K562 (cell line): Measurements from ENCODE around the gene TANK. TPM values are rescaled to one million over a fixed set of nuclear protein-coding genes. Genes with fewer than 3 reads are reported as not detected.

ENCODE experiments used
- ATAC-seq: fragments of 200-7000 bp; cut with Tn5 transposase; 3 replicates; pipeline ENCODE4 v1.9.1; 2020; ENCODE audit warnings: moderate library complexity
- BruUV-seq: library from RNA; stranded (reverse); fragments of 400-500 nt; replicated peaks from 2 replicates; lab custom pipeline; 2021; lab: Mats Ljungman, UMichigan
- CTCF ChIA-PET: fragments of 300-600 bp; formaldehyde crosslinking; extraction: SDS; loops from one replicate; lab custom pipeline; 2021; ENCODE audit warnings: low intra/inter-chr PET ratio; lab: Yijun Ruan, JAX
- POLR2A ChIA-PET: fragments of 300-600, 350-650 bp; sonication (Branson Sonifier 250); formaldehyde crosslinking; extraction: SDS; loops from one replicate; lab custom pipeline; 2021; ENCODE audit warnings: antibody characterized with exemption, inconsistent platforms; lab: Yijun Ruan, JAX
- DNase-seq, 4 experiments: peaks; one replicate each; pipeline versions ENCODE4 v3.0.0 to v3.0.0-alpha.2; 2011 to 2018; ENCODE audit warnings: low spot score in 3 of 4, mixed read lengths in 3 of 4; ENCODE audit errors: extremely low read depth in 1 of 4
- FAIRE-seq: peaks from 2 replicates; lab custom pipeline; 2011; peaks lifted over from hg19 to GRCh38; lab: Jason Lieb, UNC
- H2AFZ ChIP-seq: 2 replicates; pipeline ENCODE4 v1.6.0; 2011; ENCODE audit warnings: low read depth, low read length, control low read depth, inconsistent platforms
- H3K27ac ChIP-seq: fragments of 200-600 bp; 3 replicates; pipeline ENCODE4 v1.8.0; 2011; ENCODE audit warnings: low read depth, mild to moderate bottlenecking, control low read depth, inconsistent platforms, low read length, moderate library complexity, mixed read lengths; ENCODE audit errors: extremely low read depth
- H3K27me3 ChIP-seq, 2 experiments: fragments of 300-600 bp in 1 of 2; 2 replicates in 1 of 2; 3 replicates in 1 of 2; pipeline versions ENCODE4 v1.6.0 to v1.8.0; 2011; ENCODE audit warnings: inconsistent platforms in 2 of 2, low read length in 2 of 2, mild to moderate bottlenecking in 1 of 2, mixed read lengths in 1 of 2, moderate library complexity in 1 of 2; ENCODE audit not compliant: control insufficient read depth in 2 of 2, insufficient read depth in 2 of 2
- H3K36me3 ChIP-seq: fragments of 300-600 bp; 3 replicates; pipeline ENCODE4 v1.8.0; 2011; ENCODE audit warnings: mild to moderate bottlenecking, low read length, inconsistent platforms; ENCODE audit not compliant: control insufficient read depth, insufficient read depth
- H3K4me1 ChIP-seq, 2 experiments: fragments of 200-600 bp in 1 of 2; replicated peaks in 1 of 2; 2 replicates in 1 of 2; 3 replicates in 1 of 2; pipeline versions ENCODE4 v1.5.1 to v1.8.0; 2011; ENCODE audit warnings: inconsistent platforms in 2 of 2, low read length in 2 of 2, mild to moderate bottlenecking in 1 of 2, mixed read lengths in 1 of 2, moderate library complexity in 1 of 2; ENCODE audit not compliant: control insufficient read depth in 2 of 2, insufficient read depth in 2 of 2
- H3K4me2 ChIP-seq: 2 replicates; pipeline ENCODE4 v1.6.1; 2011; ENCODE audit warnings: low read length, control low read depth, inconsistent platforms, mixed read lengths; ENCODE audit not compliant: insufficient read depth
- H3K4me3 ChIP-seq: fragments of 200-600 bp; sonication (generic), shearing (Covaris generic); 2 replicates; pipeline ENCODE4 v1.5.1; 2016; ENCODE audit warnings: control low read depth, inconsistent platforms
- H3K79me2 ChIP-seq: fragments of 200-600 bp; 3 replicates; pipeline ENCODE4 v1.8.0; 2011; ENCODE audit warnings: low read length, inconsistent platforms; ENCODE audit not compliant: control insufficient read depth, insufficient read depth
- H3K9ac ChIP-seq, 2 experiments: 2 replicates each; pipeline versions ENCODE4 v1.6.0 to v1.6.1; 2011; ENCODE audit warnings: low read depth in 2 of 2, low read length in 2 of 2, control low read depth in 1 of 2, inconsistent platforms in 1 of 2, mild to moderate bottlenecking in 1 of 2, mixed read lengths in 1 of 2; ENCODE audit not compliant: insufficient read depth in 1 of 2
- H3K9me1 ChIP-seq: one replicate; pipeline ENCODE4 v1.6.0; 2011; ENCODE audit warnings: inconsistent platforms, mild to moderate bottlenecking, low read length, moderate library complexity; ENCODE audit not compliant: control insufficient read depth, insufficient read depth
- H3K9me3 ChIP-seq: replicated peaks from 2 replicates; pipeline ENCODE4 v1.5.1; 2011; ENCODE audit warnings: low read depth, low read length, inconsistent platforms; ENCODE audit not compliant: control insufficient read depth, insufficient read depth
- H4K20me1 ChIP-seq: replicated peaks from 2 replicates; pipeline ENCODE4 v1.6.1; 2011; ENCODE audit warnings: low read length, inconsistent platforms, mixed read lengths; ENCODE audit not compliant: control insufficient read depth, insufficient read depth
- BRD9 ChIP-seq: fragments of 450-650 bp; IDR thresholded peaks from 2 replicates; pipeline ENCODE4 v1.6.1; 2018; ENCODE audit warnings: low read depth; ENCODE audit not compliant: partially characterized antibody
- DACH1 ChIP-seq: fragments of 450-650 bp; IDR thresholded peaks from 2 replicates; pipeline ENCODE4 v1.6.1; 2018; ENCODE audit not compliant: partially characterized antibody
- NCOA2 ChIP-seq, 2 experiments: fragments of 450-650 bp; IDR thresholded peaks; 2 replicates each; pipeline ENCODE4 v1.6.1; 2018; ENCODE audit warnings: mild to moderate bottlenecking in 2 of 2, moderate library complexity in 1 of 2; ENCODE audit not compliant: partially characterized antibody in 2 of 2
- PHF20 ChIP-seq: fragments of 450-650 bp; IDR thresholded peaks from 2 replicates; pipeline ENCODE4 v1.6.1; 2018; ENCODE audit not compliant: partially characterized antibody
- POLR2B ChIP-seq: fragments of 450-650 bp; IDR thresholded peaks from 2 replicates; pipeline ENCODE4 v1.6.1; 2018; ENCODE audit warnings: low read depth; ENCODE audit not compliant: partially characterized antibody
- RBM34 ChIP-seq: fragments of 200-400 bp; formaldehyde crosslinking; IDR thresholded peaks from 2 replicates; pipeline ENCODE4 v1.6.1; 2018; ENCODE audit warnings: low read length, borderline replicate concordance; ENCODE audit not compliant: insufficient read depth
- TEAD2 ChIP-seq: fragments of 450-650 bp; IDR thresholded peaks from 2 replicates; pipeline ENCODE4 v1.6.1; 2016; ENCODE audit warnings: missing genetic modification characterization, control low read depth, missing compliant biosample characterization
- ZNF121 ChIP-seq: sonication (generic); formaldehyde crosslinking; conservative IDR thresholded peaks from 2 replicates; pipeline ENCODE4 v1.8.0; 2022; ENCODE audit warnings: missing genetic modification reagents
- ZNF589 ChIP-seq: fragments of 200-800 bp; sonication (Bioruptor generic); IDR thresholded peaks from 2 replicates; pipeline ENCODE4 v1.6.1; 2016; ENCODE audit warnings: low read depth, missing genetic modification characterization, missing compliant biosample characterization
- ZNF644 ChIP-seq: fragments of 200-800 bp; sonication (Bioruptor generic); IDR thresholded peaks from 2 replicates; pipeline ENCODE4 v1.6.1; 2016; ENCODE audit warnings: low read depth, missing genetic modification characterization, missing compliant biosample characterization
- in situ Hi-C: fragments of 300-500 bp; cut with MboI; formaldehyde crosslinking; loops from 4 replicates; pipeline ENCODE4 v1.15.0; 2018; ENCODE audit warnings: inconsistent platforms, mixed read lengths
- intact Hi-C: fragments of 100-400 bp; cut with micrococcal nuclease; formaldehyde crosslinking; loops from 2 replicates; pipeline ENCODE4 v1.14.2; 2022
- polyA plus RNA-seq, 8 experiments: library from polyadenylated mRNA; depleted of rRNA in 4 of 8; stranded (reverse) in 5 of 8; unstranded in 3 of 8; fragments of >200 nt; fragmentation: Nextera tagmentation in 2 of 8; fragmentation: Illumina TruSeq in 1 of 8; extraction: Ambion mirVana in 2 of 8; extraction: Trizol in 1 of 8; gene quantifications; 2 replicates each; pipeline versions ENCODE4 v1.2.1 to v1.2.3, GENCODE V29; 2011 to 2014; ENCODE audit warnings: inconsistent platforms in 1 of 8, missing spikeins in 1 of 8
- total RNA-seq, 7 experiments: library from RNA; depleted of rRNA in 6 of 7; stranded (reverse); fragments of >200 nt in 6 of 7; fragmentation: Illumina TruSeq in 2 of 7; extraction: Trizol in 2 of 7; gene quantifications; 2 replicates each; pipeline versions ENCODE4 v1.2.1 to v1.2.3, GENCODE V29; 2011 to 2021; ENCODE audit warnings: low replicate concordance in 1 of 7
- TF ChIP-seq, protein P1 (sequence below): sonication (generic); formaldehyde crosslinking; IDR thresholded peaks from 2 replicates; pipeline ENCODE4 v1.8.0; 2022; ENCODE audit warnings: mild to moderate bottlenecking, missing genetic modification reagents
- TF ChIP-seq, protein P2 (sequence below): fragments of 450-650 bp; formaldehyde crosslinking; IDR thresholded peaks from 2 replicates; pipeline ENCODE4 v1.4.0; 2020; ENCODE audit warnings: mild to moderate bottlenecking, moderate library complexity
- TF ChIP-seq, protein P3 (sequence below): IDR thresholded peaks from 2 replicates; pipeline ENCODE4 v1.6.1; 2011; ENCODE audit not compliant: insufficient read length; ENCODE audit errors: extremely low read depth
- TF ChIP-seq, protein P4 (sequence below): conservative IDR thresholded peaks from 2 replicates; pipeline ENCODE4 v1.6.1; 2011; ENCODE audit warnings: low read depth, mild to moderate bottlenecking, low read length; ENCODE audit not compliant: control insufficient read depth

TANK gene
- total and polyA plus RNA-seq, 9 of the 15 experiments (the other 6 are each of a cell fraction or from before 2014, with no cell fraction given) = 43.0 to 91.5 (median 54.4) TPM

DNA sequence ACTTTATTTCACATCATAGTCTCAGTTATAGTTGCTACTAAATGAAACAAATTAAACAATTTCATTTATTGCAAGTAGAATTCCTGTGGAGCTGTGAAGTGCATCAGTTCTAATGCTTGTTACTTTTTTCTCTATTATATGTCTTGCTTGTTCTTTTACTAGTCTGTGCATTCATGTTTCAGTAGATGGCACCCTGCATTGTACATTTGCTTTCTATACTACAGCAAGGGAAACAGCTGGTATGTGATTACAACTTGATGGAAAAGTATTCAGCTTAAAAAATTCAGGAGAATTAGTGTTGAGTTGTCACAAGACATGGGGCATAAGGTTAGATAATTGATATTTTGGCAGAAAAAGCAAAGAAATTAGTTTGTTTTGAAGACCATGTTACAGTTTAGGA lies 72.3 kb downstream of the TANK start:
- Histone ChIP-seq H3K27me3 (no peaks in the 10 kb centered on the region), H3K9ac (no peak overlapping the region), H3K9me3 (peaks cover 1% of the 10 kb centered on the region; the same call in 1 of the 2 replicates), H3K9me1 (no peaks in the 10 kb centered on the region), H3K4me3 (no peak overlapping the region), H2AFZ (no peak overlapping the region), H3K79me2 (no peaks in the 10 kb centered on the region), H3K4me2 (no peak overlapping the region), H3K36me3 (peaks cover 62% of the 10 kb centered on the region; the same call in 2 of the 3 replicates), H3K4me1 (no peaks in the 10 kb centered on the region; a peak in 1 of 5 replicates), H4K20me1 (no peaks in the 10 kb centered on the region), H3K27ac (no peak overlapping the region)
- TF ChIP-seq POLR2B = no peak
- TF ChIP-seq, protein P1, sequence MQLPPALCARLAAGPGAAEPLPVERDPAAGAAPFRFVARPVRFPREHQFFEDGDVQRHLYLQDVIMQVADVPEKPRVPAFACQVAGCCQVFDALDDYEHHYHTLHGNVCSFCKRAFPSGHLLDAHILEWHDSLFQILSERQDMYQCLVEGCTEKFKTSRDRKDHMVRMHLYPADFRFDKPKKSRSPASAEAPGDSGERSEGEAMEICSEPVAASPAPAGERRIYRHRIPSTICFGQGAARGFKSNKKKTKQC (CRISPR knock-in tag) = no peak
- TF ChIP-seq RBM34 = no peak
- no peak for TF ChIP-seq TEAD2 (tag)
- no peak for TF ChIP-seq NCOA2 (IDR thresholded peaks at IDR 0.05; ENCODE audit: partially characterized antibody in 2 of 2)
- TF ChIP-seq PHF20 = no peak
- TF ChIP-seq BRD9 = no peak
- TF ChIP-seq, protein P2, sequence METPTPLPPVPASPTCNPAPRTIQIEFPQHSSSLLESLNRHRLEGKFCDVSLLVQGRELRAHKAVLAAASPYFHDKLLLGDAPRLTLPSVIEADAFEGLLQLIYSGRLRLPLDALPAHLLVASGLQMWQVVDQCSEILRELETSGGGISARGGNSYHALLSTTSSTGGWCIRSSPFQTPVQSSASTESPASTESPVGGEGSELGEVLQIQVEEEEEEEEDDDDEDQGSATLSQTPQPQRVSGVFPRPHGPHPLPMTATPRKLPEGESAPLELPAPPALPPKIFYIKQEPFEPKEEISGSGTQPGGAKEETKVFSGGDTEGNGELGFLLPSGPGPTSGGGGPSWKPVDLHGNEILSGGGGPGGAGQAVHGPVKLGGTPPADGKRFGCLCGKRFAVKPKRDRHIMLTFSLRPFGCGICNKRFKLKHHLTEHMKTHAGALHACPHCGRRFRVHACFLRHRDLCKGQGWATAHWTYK (CRISPR knock-in tag) = no peak
- TF ChIP-seq, protein P3, sequence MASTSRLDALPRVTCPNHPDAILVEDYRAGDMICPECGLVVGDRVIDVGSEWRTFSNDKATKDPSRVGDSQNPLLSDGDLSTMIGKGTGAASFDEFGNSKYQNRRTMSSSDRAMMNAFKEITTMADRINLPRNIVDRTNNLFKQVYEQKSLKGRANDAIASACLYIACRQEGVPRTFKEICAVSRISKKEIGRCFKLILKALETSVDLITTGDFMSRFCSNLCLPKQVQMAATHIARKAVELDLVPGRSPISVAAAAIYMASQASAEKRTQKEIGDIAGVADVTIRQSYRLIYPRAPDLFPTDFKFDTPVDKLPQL = no peak
- no peak for TF ChIP-seq DACH1
- no peak for TF ChIP-seq ZNF644
- TF ChIP-seq ZNF121 (CRISPR knock-in tag) = no peak
- TF ChIP-seq, protein P4, sequence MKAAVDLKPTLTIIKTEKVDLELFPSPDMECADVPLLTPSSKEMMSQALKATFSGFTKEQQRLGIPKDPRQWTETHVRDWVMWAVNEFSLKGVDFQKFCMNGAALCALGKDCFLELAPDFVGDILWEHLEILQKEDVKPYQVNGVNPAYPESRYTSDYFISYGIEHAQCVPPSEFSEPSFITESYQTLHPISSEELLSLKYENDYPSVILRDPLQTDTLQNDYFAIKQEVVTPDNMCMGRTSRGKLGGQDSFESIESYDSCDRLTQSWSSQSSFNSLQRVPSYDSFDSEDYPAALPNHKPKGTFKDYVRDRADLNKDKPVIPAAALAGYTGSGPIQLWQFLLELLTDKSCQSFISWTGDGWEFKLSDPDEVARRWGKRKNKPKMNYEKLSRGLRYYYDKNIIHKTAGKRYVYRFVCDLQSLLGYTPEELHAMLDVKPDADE = no peak
- no peak for TF ChIP-seq ZNF589 (CRISPR knock-in tag)
- POLR2A ChIA-PET = interaction anchor here (1.2 to 1.8 kb wide), 2 partner anchors 11 to 15 kb away, joined by 5 read pairs; no protein-coding TSS in a partner anchor
- intact Hi-C loops (no loop called here), in situ Hi-C loops (no loop called here)
- FAIRE-seq (no peak), ATAC-seq (no peak), DNase-seq (no peak)
- CTCF ChIA-PET = no interaction called here
- BruUV-seq = no TSS peak
